SU-DHL-6 (cell line): Measurements from ENCODE around the gene FOXE1.

Source experiments
- CTCF ChIP-seq: fragments of 200-600 bp; sonication (generic); IDR thresholded peaks from one replicate; pipeline ENCODE4 v1.5.1; 2017; ENCODE audit warnings: antibody characterized with exemption, mild to moderate bottlenecking, low read length, moderate library complexity; ENCODE audit not compliant: insufficient read depth, poor library complexity, severe bottlenecking
- EZH2phosphoT487 ChIP-seq: fragments of 200-600 bp; sonication (generic), shearing (Covaris generic); conservative IDR thresholded peaks from 2 replicates; pipeline ENCODE4 v1.6.1; 2018; ENCODE audit warnings: mild to moderate bottlenecking, antibody characterized with exemption, low read length, moderate library complexity, mixed read lengths

GRCh38 chr9:97857606-97858392, 4.8 kb downstream of the FOXE1 start:
- TF ChIP-seq CTCF = no peak
- TF ChIP-seq EZH2phosphoT487 = no peak
